ENCODE data around the gene MTIF2.
"Not testable (repeated sequence)": the region's sequence is repeated elsewhere in the genome, so short reads cannot be mapped to it uniquely, and the experiment has no call there.

MTIF2 gene

GRCh38 chr2:55191888-55192287 lies 77.1 kb downstream of the MTIF2 start:
- DNase-seq = not testable (repeated sequence)

GRCh38 chr2:55186837-55187236 lies 82.2 kb downstream of the MTIF2 start:
- not testable (repeated sequence) for DNase-seq

Data from activated gamma-delta T cell treated with Interleukin-2 at 50 U/mL for 16 hours (primary cell).